HepG2 (cell line): Measurements from ENCODE around the gene TAGLN. TPM values are rescaled to one million over a fixed set of nuclear protein-coding genes. Genes with fewer than 3 reads are reported as not detected.

Experiments used
- ATF2 ChIP-seq: sonication (generic); formaldehyde crosslinking; IDR thresholded peaks from 2 replicates; pipeline ENCODE4 v1.4.0; 2020; ENCODE audit warnings: missing genetic modification reagents
- CEBPZ ChIP-seq: IDR thresholded peaks from 2 replicates; pipeline ENCODE4 v1.6.1; 2012; ENCODE audit warnings: low read length, improper control_type of control experiment
- DNMT1 ChIP-seq: sonication (generic); formaldehyde crosslinking; IDR thresholded peaks from 2 replicates; pipeline ENCODE4 v1.5.1; 2020; ENCODE audit warnings: mild to moderate bottlenecking, missing genetic modification reagents
- DPF2 ChIP-seq: sonication (generic); formaldehyde crosslinking; IDR thresholded peaks from 2 replicates; pipeline ENCODE4 v1.4.0; 2020; ENCODE audit warnings: mild to moderate bottlenecking, low read depth, missing genetic modification reagents, borderline replicate concordance
- DR1 ChIP-seq: sonication (generic); formaldehyde crosslinking; IDR thresholded peaks from 2 replicates; pipeline ENCODE4 v1.8.0; 2021; ENCODE audit warnings: mild to moderate bottlenecking, missing genetic modification reagents, inconsistent platforms
- GABPB1 ChIP-seq: IDR thresholded peaks from 2 replicates; pipeline ENCODE4 v1.6.1; 2016; ENCODE audit warnings: mild to moderate bottlenecking, missing genetic modification reagents, moderate library complexity, missing compliant biosample characterization
- IRX3 ChIP-seq: sonication (generic); formaldehyde crosslinking; IDR thresholded peaks from 2 replicates; pipeline ENCODE4 v1.8.1; 2023; ENCODE audit warnings: mild to moderate bottlenecking, low read depth, missing genetic modification reagents, borderline replicate concordance
- LCORL ChIP-seq, 2 experiments: fragments of 450-650 bp in 1 of 2; sonication (generic) in 1 of 2; formaldehyde crosslinking in 1 of 2; IDR thresholded peaks; 2 replicates each; pipeline versions ENCODE4 v1.5.0 to v1.6.1; 2017 to 2020; ENCODE audit warnings: antibody characterized with exemption in 1 of 2, missing genetic modification reagents in 1 of 2
- NCOR1 ChIP-seq: fragments of 200-600 bp; sonication (generic); IDR thresholded peaks from 2 replicates; pipeline ENCODE4 v1.7.0; 2017; ENCODE audit warnings: antibody characterized with exemption, low read length, borderline replicate concordance
- NFE2L2 ChIP-seq: fragments of 150-350 bp; IDR thresholded peaks from 2 replicates; pipeline ENCODE4 v1.6.1; 2014; ENCODE audit warnings: low read length
- PRPF4 ChIP-seq: fragments of 200-400 bp; formaldehyde crosslinking; IDR thresholded peaks from 2 replicates; pipeline ENCODE4 v1.6.1; 2016; ENCODE audit warnings: low read length, low read depth; ENCODE audit not compliant: poor library complexity, severe bottlenecking
- RBFOX2 ChIP-seq: fragments of 200-400 bp; formaldehyde crosslinking; IDR thresholded peaks from 2 replicates; pipeline ENCODE4 v1.6.1; 2017; ENCODE audit warnings: low read depth, mild to moderate bottlenecking, low read length
- RBM22 ChIP-seq: fragments of 200-400 bp; formaldehyde crosslinking; optimal IDR thresholded peaks from 2 replicates; pipeline ENCODE3; 2017; ENCODE audit warnings: mild to moderate bottlenecking, low read length, moderate library complexity
- TEAD2 ChIP-seq: sonication (generic); formaldehyde crosslinking; IDR thresholded peaks from 2 replicates; pipeline ENCODE4 v1.9.0; 2021; ENCODE audit warnings: missing genetic modification reagents
- TRIM22 ChIP-seq: fragments of 450-650 bp; IDR thresholded peaks from 2 replicates; pipeline ENCODE4 v1.6.1; 2017
- ZBTB38 ChIP-seq: sonication (generic); formaldehyde crosslinking; IDR thresholded peaks from 2 replicates; pipeline ENCODE4 v1.5.1; 2020; ENCODE audit warnings: mild to moderate bottlenecking, missing genetic modification reagents
- ZEB1 ChIP-seq: IDR thresholded peaks from 2 replicates; pipeline ENCODE4 v1.6.1; 2012; ENCODE audit warnings: mild to moderate bottlenecking, low read depth, inconsistent platforms; ENCODE audit not compliant: insufficient replicate concordance
- ZKSCAN1 ChIP-seq: fragments of 150-350 bp; IDR thresholded peaks from 2 replicates; pipeline ENCODE4 v1.6.1; 2014; ENCODE audit warnings: low read length
- ZNF121 ChIP-seq: sonication (generic); formaldehyde crosslinking; IDR thresholded peaks from 2 replicates; pipeline ENCODE4 v1.5.0; 2020; ENCODE audit warnings: mild to moderate bottlenecking, missing genetic modification reagents
- ZNF205 ChIP-seq: IDR thresholded peaks from 2 replicates; pipeline ENCODE4 v1.6.1; 2018; ENCODE audit warnings: missing biosample characterization, missing genetic modification reagents
- ZNF280D ChIP-seq: sonication (generic); formaldehyde crosslinking; IDR thresholded peaks from 2 replicates; pipeline ENCODE4 v1.5.1; 2020; ENCODE audit warnings: mild to moderate bottlenecking, missing genetic modification reagents
- ZNF607 ChIP-seq: sonication (generic); formaldehyde crosslinking; IDR thresholded peaks from 2 replicates; pipeline ENCODE4 v1.5.1; 2020; ENCODE audit warnings: missing genetic modification reagents, mild to moderate bottlenecking, borderline replicate concordance
- ZNF709 ChIP-seq: sonication (generic); formaldehyde crosslinking; IDR thresholded peaks from 2 replicates; pipeline ENCODE4 v1.5.0; 2020; ENCODE audit warnings: mild to moderate bottlenecking, missing genetic modification reagents
- ZNF777 ChIP-seq: sonication (generic); formaldehyde crosslinking; IDR thresholded peaks from 2 replicates; pipeline ENCODE4 v1.4.0; 2020; ENCODE audit warnings: missing genetic modification reagents
- polyA plus RNA-seq, 8 experiments: library from polyadenylated mRNA; depleted of rRNA in 3 of 8; stranded (reverse) in 7 of 8; unstranded in 1 of 8; fragments of >200 nt; fragmentation: Illumina TruSeq in 4 of 8; extraction: Trizol in 4 of 8; gene quantifications; 2 replicates each; pipeline versions ENCODE4 v1.2.1 to v1.2.3, GENCODE V29; 2011 to 2016; ENCODE audit warnings: low read depth in 4 of 8, missing spikeins in 1 of 8, mixed read lengths in 1 of 8; ENCODE audit not compliant: insufficient read depth in 1 of 8
- total RNA-seq, 5 experiments: library from RNA; depleted of rRNA; stranded (reverse); fragments of >200 nt; fragmentation: Illumina TruSeq; extraction: Trizol; gene quantifications; 2 replicates each; pipeline ENCODE4 v1.2.3, GENCODE V29; 2016; ENCODE audit warnings: low read depth in 1 of 5

Gene TAGLN
- total and polyA plus RNA-seq, 2 of the 13 experiments (the other 11 are each of a cell fraction or from before 2014, with no cell fraction given) = 12.6 to 75.4 TPM

- no peak for TF ChIP-seq CEBPZ
- no peak for TF ChIP-seq LCORL (IDR thresholded peaks at IDR 0.05)
- no peak for TF ChIP-seq LCORL (CRISPR knock-in tag; IDR thresholded peaks at IDR 0.05)
- TF ChIP-seq RBFOX2 = peak; percentile 63; the same call in 1 of the 2 replicates
- TF ChIP-seq GABPB1 (CRISPR knock-in tag) = no peak; the same call in 1 of the 2 replicates
- no peak for TF ChIP-seq ZBTB38
- no peak for TF ChIP-seq NFE2L2
- no peak for TF ChIP-seq ZNF709
- no peak for TF ChIP-seq DPF2 (CRISPR knock-in tag)
- TF ChIP-seq ZNF280D (CRISPR knock-in tag) = no peak
- no peak for TF ChIP-seq IRX3 (CRISPR knock-in tag)
- TF ChIP-seq ZKSCAN1 = no peak
- no peak for TF ChIP-seq RBM22
- TF ChIP-seq ZNF777 = no peak
- TF ChIP-seq PRPF4 = no peak
- no peak for TF ChIP-seq ATF2 (CRISPR knock-in tag)
- no peak for TF ChIP-seq ZNF607 (CRISPR knock-in tag)
- TF ChIP-seq NCOR1 = no peak
- TF ChIP-seq TRIM22 = no peak
- TF ChIP-seq ZNF121 (CRISPR knock-in tag) = no peak
- TF ChIP-seq ZNF205 (CRISPR knock-in tag) = no peak
- TF ChIP-seq DNMT1 (CRISPR knock-in tag) = no peak
- TF ChIP-seq TEAD2 (CRISPR knock-in tag) = no peak
- no peak for TF ChIP-seq DR1 (CRISPR knock-in tag)
- no peak for TF ChIP-seq ZEB1
Measured at GRCh38 chr11:117231842-117232091, 32.6 kb downstream of the TAGLN start, which contains the start of gene PCSK7 (continued).
